Fibroblast of lung (primary cell): Measurements from ENCODE around the gene TARBP2. TPM values are rescaled to one million over a fixed set of nuclear protein-coding genes. Genes with fewer than 3 reads are reported as not detected.

Experiments used
- DNase-seq, 2 donors: peaks; one replicate each; pipeline versions ENCODE4 v3.0.0 to v3.0.0-alpha.2; 2010; ENCODE audit warnings: low read depth in 2 of 2
- H2AFZ ChIP-seq: 2 replicates; pipeline ENCODE4 v1.5.1; 2012; ENCODE audit warnings: low read length, control low read depth, inconsistent platforms
- H3K27ac ChIP-seq: 2 replicates; pipeline ENCODE4 v1.5.1; 2011; ENCODE audit warnings: low read length, control low read depth; ENCODE audit not compliant: insufficient read depth
- H3K27me3 ChIP-seq: 2 replicates; pipeline ENCODE4 v1.5.1; 2011; ENCODE audit warnings: mild to moderate bottlenecking, low read length; ENCODE audit not compliant: control insufficient read depth, insufficient read depth
- H3K36me3 ChIP-seq: 2 replicates; pipeline ENCODE4 v1.5.1; 2011; ENCODE audit warnings: low read length; ENCODE audit not compliant: control insufficient read depth, insufficient read depth
- H3K4me1 ChIP-seq: 2 replicates; pipeline ENCODE4 v1.5.1; 2011; ENCODE audit warnings: low read length; ENCODE audit not compliant: control insufficient read depth, insufficient read depth; ENCODE audit errors: extremely low read depth
- H3K4me2 ChIP-seq: 2 replicates; pipeline ENCODE4 v1.5.1; 2011; ENCODE audit warnings: low read length, control low read depth; ENCODE audit not compliant: insufficient read depth; ENCODE audit errors: extremely low read depth
- H3K4me3 ChIP-seq, 4 experiments: fragments of 200-600 bp in 1 of 4; sonication (generic) in 1 of 4; replicated peaks in 1 of 4; 2 replicates each; pipeline ENCODE4 v1.5.1; 2011 to 2016; ENCODE audit warnings: low read length in 4 of 4, low read depth in 3 of 4, mild to moderate bottlenecking in 3 of 4, control low read depth in 2 of 4, inconsistent platforms in 1 of 4, mixed read lengths in 1 of 4; ENCODE audit not compliant: insufficient read depth in 1 of 4; ENCODE audit errors: control extremely low read depth in 1 of 4
- H3K79me2 ChIP-seq: 2 replicates; pipeline ENCODE4 v1.5.1; 2012; ENCODE audit warnings: mild to moderate bottlenecking, low read length, inconsistent platforms; ENCODE audit not compliant: control insufficient read depth, insufficient read depth
- H3K9ac ChIP-seq: 2 replicates; pipeline ENCODE4 v1.5.1; 2011; ENCODE audit warnings: mild to moderate bottlenecking, low read length, control low read depth; ENCODE audit not compliant: insufficient read depth
- H3K9me3 ChIP-seq: 2 replicates; pipeline ENCODE4 v1.5.1; 2012; ENCODE audit warnings: low read depth, low read length; ENCODE audit not compliant: control insufficient read depth, insufficient read depth
- H4K20me1 ChIP-seq: 2 replicates; pipeline ENCODE4 v1.5.1; 2011; ENCODE audit warnings: low read length; ENCODE audit not compliant: control insufficient read depth, insufficient read depth; ENCODE audit errors: extremely low read depth
- EZH2 ChIP-seq: IDR thresholded peaks from 2 replicates; pipeline ENCODE4 v1.5.1; 2012; ENCODE audit warnings: low read length, control low read depth, mild to moderate bottlenecking; ENCODE audit errors: missing control alignments
- polyA plus RNA-seq, 2 donors: library from polyadenylated mRNA; depleted of rRNA in 1 of 2; stranded (reverse) in 1 of 2; unstranded in 1 of 2; fragments of >200 nt; gene quantifications; 2 replicates each; pipeline ENCODE4 v1.2.1, GENCODE V29; 2011 to 2012; ENCODE audit warnings: missing spikeins in 1 of 2
- total RNA-seq: library from RNA; depleted of rRNA; stranded (reverse); fragments of >200 nt; gene quantifications from 2 replicates; pipeline ENCODE4 v1.2.1, GENCODE V29; 2014
- TF ChIP-seq, protein P1 (sequence below), 2 donors: IDR thresholded peaks in 1 of 2; conservative IDR thresholded peaks in 1 of 2; 1 replicate in 1 of 2; 2 replicates in 1 of 2; pipeline ENCODE4 v1.5.1; 2011 to 2012; ENCODE audit warnings: low read length in 2 of 2, control low read depth in 1 of 2, inconsistent platforms in 1 of 2, low read depth in 1 of 2, mild to moderate bottlenecking in 1 of 2

The TARBP2 gene
- total and polyA plus RNA-seq, 2 donors (not counting 1 experiment from before 2014, with no cell fraction given) = 19.8 to 39.3 TPM

DNA sequence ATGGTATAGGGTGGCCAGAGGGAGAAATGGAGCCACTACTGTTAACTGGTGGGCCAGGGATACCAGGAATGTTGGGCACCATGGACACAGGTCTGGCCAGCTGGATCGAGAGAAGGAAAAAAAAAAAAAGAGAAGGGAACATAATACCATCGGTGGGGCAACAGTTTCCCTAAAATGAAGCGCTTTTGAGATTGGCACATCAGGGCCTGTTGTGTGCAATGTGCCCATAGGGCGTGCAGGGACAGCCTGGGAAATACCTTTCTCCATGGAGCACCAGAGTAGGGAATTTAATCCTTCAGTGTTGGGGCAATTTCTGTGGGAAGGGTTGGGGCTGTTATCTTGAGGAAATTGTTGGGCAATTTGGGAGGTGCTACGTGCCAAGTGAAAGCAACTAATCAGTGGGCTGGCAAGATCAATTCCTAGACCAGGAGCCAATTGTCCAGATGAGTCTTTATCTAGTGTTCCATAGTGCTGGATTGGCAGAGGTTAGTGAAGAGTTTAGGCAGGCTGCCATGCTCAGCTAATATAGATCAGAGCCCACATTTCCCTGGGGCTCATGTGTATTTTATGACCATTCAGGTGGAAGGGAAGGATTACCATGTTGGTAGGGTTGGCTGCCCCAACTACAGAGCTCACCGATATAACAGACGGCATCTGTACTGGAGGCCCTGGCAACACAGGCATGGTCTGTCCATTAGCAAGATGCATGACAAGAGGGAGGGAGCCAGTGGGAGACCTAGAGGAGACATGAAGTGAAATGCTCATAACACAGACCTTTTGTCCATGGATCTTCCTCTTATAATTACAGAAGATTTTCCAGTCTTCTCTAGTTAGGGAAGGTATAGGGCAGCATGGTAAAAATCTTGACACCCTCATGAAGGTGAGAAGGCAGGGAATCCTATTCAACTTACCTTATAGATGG, 31.7 kb downstream of the TARBP2 start:
- Histone ChIP-seq H3K27ac (no peak overlapping the region), H3K4me3 (no peak overlapping the region), H4K20me1 (no peaks in the 10 kb centered on the region), H3K9ac (no peak overlapping the region), H3K4me1 (no peaks in the 10 kb centered on the region), H3K9me3 (no peaks in the 10 kb centered on the region), H3K79me2 (no peaks in the 10 kb centered on the region), H3K4me2 (no peak overlapping the region), H3K36me3 (peaks cover 15% of the 10 kb centered on the region), H2AFZ (no peak overlapping the region), H3K27me3 (no peaks in the 10 kb centered on the region)
- no peak for DNase-seq
- no peak for TF ChIP-seq EZH2
- TF ChIP-seq, protein P1, sequence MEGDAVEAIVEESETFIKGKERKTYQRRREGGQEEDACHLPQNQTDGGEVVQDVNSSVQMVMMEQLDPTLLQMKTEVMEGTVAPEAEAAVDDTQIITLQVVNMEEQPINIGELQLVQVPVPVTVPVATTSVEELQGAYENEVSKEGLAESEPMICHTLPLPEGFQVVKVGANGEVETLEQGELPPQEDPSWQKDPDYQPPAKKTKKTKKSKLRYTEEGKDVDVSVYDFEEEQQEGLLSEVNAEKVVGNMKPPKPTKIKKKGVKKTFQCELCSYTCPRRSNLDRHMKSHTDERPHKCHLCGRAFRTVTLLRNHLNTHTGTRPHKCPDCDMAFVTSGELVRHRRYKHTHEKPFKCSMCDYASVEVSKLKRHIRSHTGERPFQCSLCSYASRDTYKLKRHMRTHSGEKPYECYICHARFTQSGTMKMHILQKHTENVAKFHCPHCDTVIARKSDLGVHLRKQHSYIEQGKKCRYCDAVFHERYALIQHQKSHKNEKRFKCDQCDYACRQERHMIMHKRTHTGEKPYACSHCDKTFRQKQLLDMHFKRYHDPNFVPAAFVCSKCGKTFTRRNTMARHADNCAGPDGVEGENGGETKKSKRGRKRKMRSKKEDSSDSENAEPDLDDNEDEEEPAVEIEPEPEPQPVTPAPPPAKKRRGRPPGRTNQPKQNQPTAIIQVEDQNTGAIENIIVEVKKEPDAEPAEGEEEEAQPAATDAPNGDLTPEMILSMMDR (conservative IDR thresholded peaks at IDR 0.05 in 1 of 2, IDR thresholded peaks at IDR 0.05 in 1 of 2; ENCODE audit: low read depth in 1 of 2, low read length in 2 of 2) = no peak

DNA sequence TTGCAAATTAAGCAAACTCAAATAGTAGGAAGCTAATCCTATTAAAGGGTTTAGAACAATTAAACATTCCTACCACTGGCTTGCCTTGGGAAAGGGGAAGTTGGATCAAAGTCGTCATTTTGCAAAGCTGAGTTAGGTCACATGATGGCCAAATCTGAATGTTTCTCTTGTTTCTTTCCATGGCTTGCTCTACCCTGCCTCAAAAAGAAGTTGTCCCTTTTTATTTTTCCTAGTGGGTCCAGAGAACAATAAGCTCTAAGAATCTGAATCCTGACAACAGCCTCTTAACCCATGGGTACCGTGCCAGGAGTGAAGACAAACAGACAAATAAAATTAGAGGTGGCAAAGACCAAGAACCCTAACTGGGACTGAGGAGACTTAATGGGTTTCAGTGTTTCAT, 32.4 kb downstream of the TARBP2 start:
- H3K4me2 ChIP-seq = no peak overlapping the region
- no peak overlapping the region for H3K4me3 ChIP-seq
- H2AFZ ChIP-seq = no peak overlapping the region
- H3K27me3 ChIP-seq = no peaks in the 10 kb centered on the region
- no peak for DNase-seq
- no peak for TF ChIP-seq EZH2
- TF ChIP-seq, protein P1 (conservative IDR thresholded peaks at IDR 0.05 in 1 of 2, IDR thresholded peaks at IDR 0.05 in 1 of 2; ENCODE audit: low read depth in 1 of 2, low read length in 2 of 2) = no peak
- no peaks in the 10 kb centered on the region for H3K4me1 ChIP-seq
- no peak overlapping the region for H3K27ac ChIP-seq
- H3K36me3 ChIP-seq = peaks cover 15% of the 10 kb centered on the region
- H3K9ac ChIP-seq = no peak overlapping the region
- H4K20me1 ChIP-seq = no peaks in the 10 kb centered on the region
- no peaks in the 10 kb centered on the region for H3K9me3 ChIP-seq
- no peaks in the 10 kb centered on the region for H3K79me2 ChIP-seq

DNA sequence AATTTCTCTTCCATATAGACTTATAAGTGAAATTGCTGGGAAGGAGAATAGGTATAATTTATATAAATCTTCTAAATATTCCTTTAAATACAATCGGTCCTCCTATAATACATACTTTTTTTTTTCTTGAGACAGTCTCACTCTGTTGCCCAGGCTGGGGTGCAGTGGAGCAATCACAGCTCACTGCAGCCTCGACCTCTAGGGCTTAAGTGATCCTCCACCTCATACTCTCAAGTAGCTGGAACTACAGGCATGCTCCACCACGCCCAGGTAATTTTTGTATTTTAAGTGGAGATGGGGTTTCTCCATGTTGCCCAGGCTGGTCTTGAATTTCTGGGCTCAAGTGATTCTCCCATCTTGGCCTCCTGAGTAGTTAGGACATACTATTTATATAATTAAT, 35.9 kb downstream of the TARBP2 start:
- no peaks in the 10 kb centered on the region for H3K4me1 ChIP-seq
- no peak overlapping the region for H3K9ac ChIP-seq
- no peak for DNase-seq
- no peak overlapping the region for H3K4me3 ChIP-seq
- H3K9me3 ChIP-seq = no peaks in the 10 kb centered on the region
- no peak for TF ChIP-seq EZH2
- no peak overlapping the region for H3K27ac ChIP-seq
- H4K20me1 ChIP-seq = no peaks in the 10 kb centered on the region
- no peak overlapping the region for H3K4me2 ChIP-seq
- H3K79me2 ChIP-seq = no peaks in the 10 kb centered on the region
- H2AFZ ChIP-seq = no peak overlapping the region
- H3K36me3 ChIP-seq = peaks cover 11% of the 10 kb centered on the region
- H3K27me3 ChIP-seq = no peaks in the 10 kb centered on the region
